Activated CD8-positive, alpha-beta T cell treated with anti-CD3 and anti-CD28 coated beads for 36 hours (primary cell): ENCODE measurements around the gene CHD6. TPM values are rescaled to one million over a fixed set of nuclear protein-coding genes. Genes with fewer than 3 reads are reported as not detected.

Experiments
- ATAC-seq: fragments of 200-7000 bp; cut with Tn5 transposase; one replicate; pipeline ENCODE4 v1.10.0; 2021; ENCODE audit warnings: mild to moderate bottlenecking, moderate library complexity
- CTCF ChIA-PET: fragments of 350-600 bp; sonication (Branson Sonifier 250); formaldehyde crosslinking; loops from one replicate; lab custom pipeline; 2021; ENCODE audit warnings: antibody characterized with exemption; lab: Charles Lee
- POLR2A ChIA-PET: fragments of 350-600 bp; sonication (Branson Sonifier 250); formaldehyde crosslinking; loops from one replicate; lab custom pipeline; 2021; ENCODE audit warnings: antibody characterized with exemption; lab: Charles Lee
- DNase-seq: peaks from one replicate; pipeline ENCODE4 v3.0.0-alpha.2; 2020
- H3K27ac Mint-ChIP-seq: one replicate; pipeline ENCODE4 v1.8.0; 2021; ENCODE audit warnings: mild to moderate bottlenecking, mixed read lengths
- H3K27me3 Mint-ChIP-seq: one replicate; pipeline ENCODE4 v1.8.0; 2021; ENCODE audit warnings: mixed read lengths
- H3K36me3 Mint-ChIP-seq: one replicate; pipeline ENCODE4 v1.8.0; 2021; ENCODE audit warnings: low read depth, mixed read lengths
- H3K4me1 Mint-ChIP-seq: one replicate; pipeline ENCODE4 v1.8.0; 2021; ENCODE audit warnings: low read depth, mixed read lengths
- H3K4me3 Mint-ChIP-seq: one replicate; pipeline ENCODE4 v1.8.0; 2021; ENCODE audit warnings: mild to moderate bottlenecking, moderate library complexity, mixed read lengths
- H3K9me3 Mint-ChIP-seq: one replicate; pipeline ENCODE4 v1.8.0; 2021; ENCODE audit warnings: mixed read lengths
- intact Hi-C: fragments of 100-400 bp; cut with micrococcal nuclease; formaldehyde crosslinking; loops from one replicate; pipeline ENCODE4 v1.10.0; 2022
- total RNA-seq, 2 experiments: library from RNA; stranded (reverse); gene quantifications; one replicate each; pipeline ENCODE4 v1.2.3, GENCODE V29; 2021
- TF ChIP-seq, protein P1 (sequence below): fragments of 200-600 bp; IDR thresholded peaks from one replicate; pipeline ENCODE4 v1.8.0; 2022; ENCODE audit warnings: antibody characterized with exemption, mild to moderate bottlenecking

The CHD6 gene
- total RNA-seq, 2 experiments from 2014 or later, result 25.4 to 28.2 TPM

DNA sequence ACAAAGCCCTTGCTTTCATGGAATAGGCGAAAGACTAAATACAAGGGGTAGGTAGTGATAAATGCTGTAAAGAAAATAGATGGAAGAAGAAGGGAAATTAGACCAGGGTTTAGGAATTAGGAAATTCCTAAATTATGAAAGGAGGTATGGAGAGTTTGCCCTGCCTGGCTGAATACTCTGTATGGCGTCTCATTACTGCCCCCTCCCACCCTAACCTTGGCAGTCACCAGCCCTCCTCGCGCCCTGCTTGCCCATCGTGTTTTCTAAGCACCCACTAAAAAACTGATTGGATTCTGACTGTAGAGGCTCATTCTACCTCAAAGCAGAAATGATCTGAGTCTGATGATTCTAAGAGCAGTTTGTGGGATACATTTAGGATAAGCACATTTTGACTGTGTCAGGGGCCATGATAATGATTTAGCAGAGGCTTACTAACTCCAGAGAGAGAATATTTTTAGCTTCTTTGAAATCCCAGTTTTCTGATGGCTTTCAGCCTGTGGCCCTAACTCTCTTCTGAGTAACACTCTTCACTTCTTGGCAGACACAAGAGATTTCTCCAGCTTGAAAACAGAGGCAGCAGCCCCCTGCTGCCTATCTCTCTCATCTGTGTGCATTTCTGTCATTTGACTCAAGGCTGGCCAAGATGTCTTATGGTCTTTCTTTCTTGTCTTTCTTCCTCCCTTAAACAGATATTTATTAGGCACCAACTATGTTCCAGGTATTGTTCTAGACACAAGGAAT lies 1.4 kb upstream of the CHD6 start:
- Mint-ChIP-seq H3K27me3 (no peaks in the 10 kb centered on the region), H3K4me3 (peak overlapping the region; percentile 76), H3K27ac (peak overlapping the region; percentile 18), H3K4me1 (peaks cover 33% of the 10 kb centered on the region), H3K36me3 (no peaks in the 10 kb centered on the region), H3K9me3 (no peaks in the 10 kb centered on the region)
- intact Hi-C loops, result loop anchor here (10.0 kb wide), 1 partner anchor 175 kb away; no protein-coding TSS in a partner anchor
- DNase-seq, result no peak
- ChIA-PET CTCF (interaction anchor here (0.6 to 1.4 kb wide), 3 partner anchors 74 to 201 kb away, joined by 3 to 4 read pairs (median 3); no protein-coding TSS in a partner anchor), POLR2A (interaction anchor here (0.6 to 2.1 kb wide), 2 partner anchors 11 to 29 kb away, joined by 3 to 6 read pairs; no protein-coding TSS in a partner anchor)
- TF ChIP-seq, protein P1, sequence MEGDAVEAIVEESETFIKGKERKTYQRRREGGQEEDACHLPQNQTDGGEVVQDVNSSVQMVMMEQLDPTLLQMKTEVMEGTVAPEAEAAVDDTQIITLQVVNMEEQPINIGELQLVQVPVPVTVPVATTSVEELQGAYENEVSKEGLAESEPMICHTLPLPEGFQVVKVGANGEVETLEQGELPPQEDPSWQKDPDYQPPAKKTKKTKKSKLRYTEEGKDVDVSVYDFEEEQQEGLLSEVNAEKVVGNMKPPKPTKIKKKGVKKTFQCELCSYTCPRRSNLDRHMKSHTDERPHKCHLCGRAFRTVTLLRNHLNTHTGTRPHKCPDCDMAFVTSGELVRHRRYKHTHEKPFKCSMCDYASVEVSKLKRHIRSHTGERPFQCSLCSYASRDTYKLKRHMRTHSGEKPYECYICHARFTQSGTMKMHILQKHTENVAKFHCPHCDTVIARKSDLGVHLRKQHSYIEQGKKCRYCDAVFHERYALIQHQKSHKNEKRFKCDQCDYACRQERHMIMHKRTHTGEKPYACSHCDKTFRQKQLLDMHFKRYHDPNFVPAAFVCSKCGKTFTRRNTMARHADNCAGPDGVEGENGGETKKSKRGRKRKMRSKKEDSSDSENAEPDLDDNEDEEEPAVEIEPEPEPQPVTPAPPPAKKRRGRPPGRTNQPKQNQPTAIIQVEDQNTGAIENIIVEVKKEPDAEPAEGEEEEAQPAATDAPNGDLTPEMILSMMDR, result no peak
- ATAC-seq, result no peak

DNA sequence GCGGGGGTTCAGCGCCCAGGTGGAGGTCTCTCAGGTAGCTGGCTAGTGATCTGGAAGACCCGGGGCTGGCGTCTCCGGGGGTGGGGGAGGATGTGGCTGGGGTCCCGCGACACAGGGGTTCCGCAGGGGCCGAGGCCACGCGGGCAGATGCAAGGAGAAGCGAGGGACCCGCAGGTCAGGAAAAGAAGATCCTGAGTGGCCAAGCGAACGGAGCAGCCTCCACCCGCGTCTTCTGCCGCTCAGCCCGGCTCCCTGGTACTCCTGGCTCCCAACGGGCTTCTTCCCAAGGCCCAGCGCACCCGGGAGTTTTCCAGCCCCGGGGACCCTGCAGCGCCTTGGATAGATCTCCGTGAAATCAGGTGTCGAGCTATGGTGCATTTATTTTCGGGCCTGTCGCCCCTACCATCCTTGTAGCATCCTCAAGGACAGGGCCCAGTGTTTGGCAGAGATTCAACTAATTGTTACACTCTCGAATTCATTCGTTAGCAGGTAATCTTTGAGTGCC lies 682 bp upstream of the CHD6 start:
- H3K36me3 Mint-ChIP-seq, result no peaks in the 10 kb centered on the region
- ChIA-PET CTCF (interaction anchor here (0.8 to 0.9 kb wide), 2 partner anchors 22 to 74 kb away, joined by 3 to 4 read pairs; no protein-coding TSS in a partner anchor), POLR2A (interaction anchor here (0.5 to 2.1 kb wide), 4 partner anchors 9 to 180 kb away, joined by 3 to 6 read pairs (median 4); no protein-coding TSS in a partner anchor)
- DNase-seq (no peak), ATAC-seq (no peak)
- H3K9me3 Mint-ChIP-seq, result no peaks in the 10 kb centered on the region
- TF ChIP-seq, protein P1, result no peak
- intact Hi-C loops, result loop anchor here (10.0 kb wide), 1 partner anchor 174 kb away; no protein-coding TSS in a partner anchor
- H3K4me1 Mint-ChIP-seq, result peaks cover 37% of the 10 kb centered on the region
- H3K27ac Mint-ChIP-seq, result no peak overlapping the region
- no peaks in the 10 kb centered on the region for H3K27me3 Mint-ChIP-seq
- peak overlapping the region; percentile 76 for H3K4me3 Mint-ChIP-seq

DNA sequence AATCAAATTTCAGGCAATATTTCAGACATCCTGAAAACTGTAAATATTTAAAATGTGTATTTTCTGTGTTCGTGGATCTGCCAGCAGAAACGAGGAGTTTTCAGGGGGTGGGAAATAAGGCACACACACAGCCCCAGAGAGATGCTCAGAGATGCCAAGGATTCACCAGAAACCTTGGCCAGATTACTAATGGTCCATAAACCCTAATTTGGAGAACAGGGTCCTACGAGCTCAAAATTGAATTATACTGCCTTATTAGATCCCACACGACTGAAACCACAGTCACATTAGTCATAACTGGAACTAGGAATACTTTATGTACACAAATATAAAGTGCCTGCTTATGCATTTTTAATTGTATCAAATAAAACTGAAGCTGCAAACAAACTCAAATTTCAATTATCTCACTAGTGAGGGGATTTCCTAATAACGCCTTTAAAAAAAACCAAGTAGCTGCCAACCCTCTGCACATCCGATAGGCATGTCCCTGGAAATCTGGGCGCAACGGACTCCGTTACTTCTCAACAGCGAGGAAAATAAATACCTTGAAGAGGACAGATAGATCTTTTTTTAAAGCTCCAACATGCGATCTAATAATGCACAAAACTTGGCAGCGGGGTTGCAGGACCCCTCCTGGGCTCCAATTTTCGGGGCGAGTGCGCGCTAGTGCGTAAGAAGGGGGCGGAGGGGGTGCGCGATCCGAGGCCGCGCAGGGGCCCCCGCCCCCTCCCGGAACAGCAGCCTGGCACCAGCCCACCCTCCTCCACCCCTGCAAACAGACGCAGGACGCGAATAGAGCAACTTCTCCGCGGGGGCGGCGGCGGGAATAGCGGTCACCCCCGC lies 897 bp downstream of the CHD6 start:
- peak; percentile 53 for DNase-seq
- Mint-ChIP-seq H3K27me3 (no peaks in the 10 kb centered on the region), H3K9me3 (no peaks in the 10 kb centered on the region), H3K4me3 (peak overlapping the region; percentile 78), H3K27ac (peak overlapping the region; percentile 70), H3K4me1 (peaks cover 46% of the 10 kb centered on the region), H3K36me3 (no peaks in the 10 kb centered on the region)
- CTCF ChIA-PET, result interaction anchor here (1.2 kb wide), 1 partner anchor 9 kb away, joined by 3 read pairs; no protein-coding TSS in a partner anchor
- POLR2A ChIA-PET, result interaction anchor here (1.4 kb wide), 1 partner anchor 75 kb away, joined by 5 read pairs; no protein-coding TSS in a partner anchor
- intact Hi-C loops, result loop anchor here (10.0 kb wide), 1 partner anchor 172 kb away; no protein-coding TSS in a partner anchor
- no peak for ATAC-seq
- TF ChIP-seq, protein P1, result no peak

DNA sequence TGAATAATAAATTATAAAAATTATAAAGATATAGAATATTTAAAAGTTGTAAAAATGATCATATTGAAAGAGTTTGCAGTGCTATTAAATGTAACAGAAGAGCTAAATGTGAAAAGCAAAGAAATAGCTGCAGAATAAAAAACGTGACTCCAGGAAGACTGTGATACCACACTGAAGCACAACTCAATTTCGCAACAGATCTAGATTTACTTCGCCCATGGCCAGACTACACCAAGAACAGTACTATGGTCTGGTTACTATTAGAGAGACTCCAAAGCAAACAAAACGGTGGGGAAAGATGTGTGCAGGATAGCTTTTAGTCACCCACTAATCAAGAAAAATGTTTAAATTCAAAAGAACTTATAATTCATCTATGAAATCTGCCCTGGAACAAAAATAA lies 1.9 kb downstream of the CHD6 start:
- H3K4me1 Mint-ChIP-seq, result peaks cover 52% of the 10 kb centered on the region
- CTCF ChIA-PET, result interaction anchor here (1.2 kb wide), 1 partner anchor 482 kb away, joined by 3 read pairs; no protein-coding TSS in a partner anchor
- DNase-seq, result no peak
- H3K9me3 Mint-ChIP-seq, result no peaks in the 10 kb centered on the region
- H3K36me3 Mint-ChIP-seq, result no peaks in the 10 kb centered on the region
- no peaks in the 10 kb centered on the region for H3K27me3 Mint-ChIP-seq
- TF ChIP-seq, protein P1, result no peak
- no peak overlapping the region for H3K27ac Mint-ChIP-seq
- peak overlapping the region; percentile 78 for H3K4me3 Mint-ChIP-seq
- intact Hi-C loops, result loop anchor here (10.0 kb wide), 1 partner anchor 171 kb away; no protein-coding TSS in a partner anchor
- POLR2A ChIA-PET, result no interaction called here
- ATAC-seq, result no peak
